HEK293 (cell line): Measurements from ENCODE around the gene C6orf136.

Experiments used
- CTCF ChIP-seq: fragments of 450-650 bp; formaldehyde crosslinking; IDR thresholded peaks from 2 replicates; pipeline ENCODE4 v1.5.1; 2016; ENCODE audit warnings: missing biosample characterization, missing genetic modification characterization
- HOXC10 ChIP-seq: sonication (generic); formaldehyde crosslinking; IDR thresholded peaks from 2 replicates; pipeline ENCODE4 v1.8.1; 2023; ENCODE audit warnings: mild to moderate bottlenecking, missing genetic modification reagents
- IKZF3 ChIP-seq: fragments of 450-650 bp; IDR thresholded peaks from 2 replicates; pipeline ENCODE4 v1.5.0; 2018; ENCODE audit warnings: missing biosample characterization, mild to moderate bottlenecking, missing genetic modification characterization, moderate library complexity
- KLF1 ChIP-seq: fragments of 450-650 bp; formaldehyde crosslinking; IDR thresholded peaks from 2 replicates; pipeline ENCODE4 v1.5.1; 2016; ENCODE audit warnings: missing biosample characterization, missing genetic modification characterization
- KLF16 ChIP-seq: fragments of 450-650 bp; formaldehyde crosslinking; IDR thresholded peaks from 2 replicates; pipeline ENCODE4 v1.5.1; 2017; ENCODE audit warnings: missing biosample characterization, missing genetic modification characterization
- SALL2 ChIP-seq: fragments of 450-650 bp; formaldehyde crosslinking; IDR thresholded peaks from 2 replicates; pipeline ENCODE4 v1.5.0; 2017; ENCODE audit warnings: missing biosample characterization, mild to moderate bottlenecking, missing genetic modification characterization, borderline replicate concordance
- SCRT1 ChIP-seq: fragments of 450-650 bp; formaldehyde crosslinking; IDR thresholded peaks from 2 replicates; pipeline ENCODE4 v1.5.1; 2016; ENCODE audit warnings: missing biosample characterization, missing genetic modification characterization, borderline replicate concordance
- SCRT2 ChIP-seq: fragments of 450-650 bp; formaldehyde crosslinking; IDR thresholded peaks from 2 replicates; pipeline ENCODE4 v1.5.1; 2016; ENCODE audit warnings: missing biosample characterization, missing genetic modification characterization
- SP3 ChIP-seq: fragments of 450-650 bp; formaldehyde crosslinking; IDR thresholded peaks from 2 replicates; pipeline ENCODE4 v1.5.1; 2016; ENCODE audit warnings: missing biosample characterization, missing genetic modification characterization
- TCF7L2 ChIP-seq: IDR thresholded peaks from 2 replicates; pipeline ENCODE4 v1.6.1; 2011; ENCODE audit warnings: low read depth, mild to moderate bottlenecking, inconsistent platforms, low read length, moderate library complexity, borderline replicate concordance
- YY1 ChIP-seq: fragments of 450-650 bp; formaldehyde crosslinking; IDR thresholded peaks from 2 replicates; pipeline ENCODE4 v1.5.1; 2018; ENCODE audit warnings: missing biosample characterization, missing genetic modification characterization
- ZBTB1 ChIP-seq: fragments of 450-650 bp; formaldehyde crosslinking; IDR thresholded peaks from 2 replicates; pipeline ENCODE4 v1.5.1; 2016; ENCODE audit warnings: missing biosample characterization, missing genetic modification characterization
- ZBTB11 ChIP-seq: fragments of 450-650 bp; formaldehyde crosslinking; conservative IDR thresholded peaks from 2 replicates; pipeline ENCODE4 v1.5.1; 2016; ENCODE audit warnings: low read depth, missing biosample characterization, missing genetic modification characterization
- ZFP3 ChIP-seq: fragments of 450-650 bp; formaldehyde crosslinking; IDR thresholded peaks from 2 replicates; pipeline ENCODE4 v1.5.1; 2016; ENCODE audit warnings: low read depth, missing biosample characterization, missing genetic modification characterization
- ZNF10 ChIP-seq: fragments of 450-650 bp; formaldehyde crosslinking; IDR thresholded peaks from 2 replicates; pipeline ENCODE4 v1.5.1; 2017; ENCODE audit warnings: missing biosample characterization, missing genetic modification characterization
- ZNF169 ChIP-seq: fragments of 450-650 bp; formaldehyde crosslinking; IDR thresholded peaks from 2 replicates; pipeline ENCODE4 v1.5.1; 2016; ENCODE audit warnings: missing biosample characterization, missing genetic modification characterization
- ZNF184 ChIP-seq: fragments of 450-650 bp; IDR thresholded peaks from 2 replicates; pipeline ENCODE4 v1.5.1; 2018; ENCODE audit warnings: missing biosample characterization, mild to moderate bottlenecking, missing genetic modification characterization
- ZNF24 ChIP-seq: fragments of 450-650 bp; formaldehyde crosslinking; IDR thresholded peaks from 2 replicates; pipeline ENCODE4 v1.5.1; 2016; ENCODE audit warnings: missing biosample characterization, missing genetic modification characterization
- ZNF280C ChIP-seq: fragments of 450-650 bp; formaldehyde crosslinking; IDR thresholded peaks from 2 replicates; pipeline ENCODE4 v1.5.1; 2016; ENCODE audit warnings: missing biosample characterization, missing genetic modification characterization
- ZNF341 ChIP-seq: fragments of 450-650 bp; formaldehyde crosslinking; IDR thresholded peaks from 2 replicates; pipeline ENCODE4; 2016; ENCODE audit warnings: low read depth, missing biosample characterization, missing genetic modification characterization
- ZNF362 ChIP-seq: fragments of 450-650 bp; formaldehyde crosslinking; IDR thresholded peaks from 2 replicates; pipeline ENCODE4 v1.5.1; 2016; ENCODE audit warnings: missing biosample characterization, missing genetic modification characterization
- ZNF37A ChIP-seq: fragments of 450-650 bp; IDR thresholded peaks from 2 replicates; pipeline ENCODE4 v1.5.1; 2018; ENCODE audit warnings: missing biosample characterization, missing genetic modification characterization
- ZNF426 ChIP-seq: fragments of 450-650 bp; formaldehyde crosslinking; IDR thresholded peaks from 2 replicates; pipeline ENCODE4 v1.5.1; 2017; ENCODE audit warnings: missing biosample characterization, missing genetic modification characterization, mild to moderate bottlenecking, inconsistent platforms, moderate library complexity
- ZNF501 ChIP-seq: fragments of 450-650 bp; formaldehyde crosslinking; IDR thresholded peaks from 2 replicates; pipeline ENCODE4 v1.5.1; 2016; ENCODE audit warnings: missing biosample characterization, missing genetic modification characterization
- ZNF639 ChIP-seq: fragments of 450-650 bp; formaldehyde crosslinking; IDR thresholded peaks from 2 replicates; pipeline ENCODE4 v1.5.1; 2016; ENCODE audit warnings: missing biosample characterization, missing genetic modification characterization
- ZNF768 ChIP-seq: fragments of 450-650 bp; formaldehyde crosslinking; IDR thresholded peaks from 2 replicates; pipeline ENCODE4 v1.5.1; 2018; ENCODE audit warnings: missing biosample characterization, mild to moderate bottlenecking, missing genetic modification characterization
- ZNF791 ChIP-seq: fragments of 450-650 bp; formaldehyde crosslinking; IDR thresholded peaks from 2 replicates; pipeline ENCODE4 v1.5.1; 2016; ENCODE audit warnings: missing biosample characterization, missing genetic modification characterization

Gene C6orf136

GRCh38 chr6:30672445-30673253, 25.7 kb downstream of the C6orf136 start, which contains the start of gene DHX16 (continued):
- TF ChIP-seq ZBTB11 (peak; percentile 92), ZBTB1 (tag by site-specific recombination) (no peak), HOXC10 (CRISPR knock-in tag) (no peak), IKZF3 (tag by site-specific recombination) (peak; percentile 78), ZNF768 (tag by site-specific recombination) (no peak), SP3 (tag by site-specific recombination) (peak; percentile 66), SCRT2 (tag by site-specific recombination) (peak; percentile 100), ZNF791 (tag by site-specific recombination) (no peak), ZNF362 (tag by site-specific recombination) (peak; percentile 97), SCRT1 (tag by site-specific recombination) (peak; percentile 98), KLF16 (tag by site-specific recombination) (no peak), ZNF426 (tag by site-specific recombination) (no peak), ZNF501 (tag by site-specific recombination) (peak; percentile 88), ZNF639 (tag by site-specific recombination) (peak; percentile 66; the same call in 1 of the 2 replicates), ZNF341 (tag by site-specific recombination) (0 out of 2 replicates have a peak, but pooled peaks have one; percentile 21), ZFP3 (tag by site-specific recombination) (no peak), ZNF184 (tag by site-specific recombination) (peak; percentile 71), TCF7L2 (no peak), ZNF10 (tag by site-specific recombination) (peak; percentile 42; the same call in 1 of the 2 replicates), ZNF37A (tag by site-specific recombination) (no peak), CTCF (tag by site-specific recombination) (peak; percentile 81; the same call in 1 of the 2 replicates), YY1 (tag by site-specific recombination) (peak; percentile 59; the same call in 1 of the 2 replicates), SALL2 (tag by site-specific recombination) (no peak), ZNF169 (tag by site-specific recombination) (no peak), KLF1 (tag by site-specific recombination) (peak; percentile 7; the same call in 1 of the 2 replicates), ZNF280C (no peak), ZNF24 (tag by site-specific recombination) (peak; percentile 94)
